ENCODE measurements around the gene MAML3.

Gene MAML3

GRCh38 chr4:140096483-140096861 lies 57.5 kb downstream of the MAML3 start:
- DNase-seq = no peak

- peak; percentile 88 to 92 for DNase-seq
These were observed 58.1 kb downstream of the MAML3 start for GRCh38 chr4:140095694-140096482.

GRCh38 chr4:140094438-140095420 lies 59.3 kb downstream of the MAML3 start:
- peak; percentile 80 to 89 for DNase-seq

GRCh38 chr4:140092094-140092851 lies 61.7 kb downstream of the MAML3 start:
- DNase-seq = peak; percentile 48 to 59

- no peak for DNase-seq
These were observed 62.7 kb downstream of the MAML3 start for GRCh38 chr4:140091305-140091704.

- no peak for DNase-seq
These were observed 63.7 kb downstream of the MAML3 start for GRCh38 chr4:140090215-140090731.

GRCh38 chr4:140089216-140089615 lies 64.8 kb downstream of the MAML3 start:
- no peak for DNase-seq

GRCh38 chr4:140088323-140088967 lies 65.5 kb downstream of the MAML3 start:
- peak; percentile 41 to 44 for DNase-seq

- DNase-seq = no peak
These were observed 68.1 kb downstream of the MAML3 start for GRCh38 chr4:140085881-140086280.

- no peak for DNase-seq
These were observed 68.8 kb downstream of the MAML3 start for GRCh38 chr4:140085062-140085622.

GRCh38 chr4:140084385-140084784 lies 69.6 kb downstream of the MAML3 start:
- DNase-seq = no peak

- no peak for DNase-seq
These were observed 71.6 kb downstream of the MAML3 start for GRCh38 chr4:140082391-140082755.

GRCh38 chr4:140081641-140082390 lies 72.2 kb downstream of the MAML3 start:
- DNase-seq = no peak

- no peak for DNase-seq
These were observed 73.1 kb downstream of the MAML3 start for GRCh38 chr4:140080883-140081282.

- DNase-seq = no peak
These were observed 75.6 kb downstream of the MAML3 start for GRCh38 chr4:140078366-140078765.

GRCh38 chr4:140076307-140076706 lies 77.7 kb downstream of the MAML3 start:
- DNase-seq = no peak

GRCh38 chr4:140071806-140072205 lies 82.2 kb downstream of the MAML3 start:
- DNase-seq = peak; percentile 73 to 78

- no peak for DNase-seq
These were observed 83.0 kb downstream of the MAML3 start for GRCh38 chr4:140070973-140071372.

- no peak for DNase-seq
These were observed 83.6 kb downstream of the MAML3 start for GRCh38 chr4:140070366-140070765.

GRCh38 chr4:140069066-140069465 lies 84.9 kb downstream of the MAML3 start:
- no peak for DNase-seq

GRCh38 chr4:140068271-140068670 lies 85.7 kb downstream of the MAML3 start:
- DNase-seq = no peak
